LNCAP (cell line): ENCODE measurements around the gene CNTROB.

Source experiments
- CTCF ChIP-seq: fragments of 450-650 bp; IDR thresholded peaks from 2 replicates; pipeline ENCODE4 v1.5.1; 2017; ENCODE audit warnings: mild to moderate bottlenecking

The CNTROB gene

GRCh38 chr17:7955414-7956227 is 23.6 kb downstream of the CNTROB start:
- no peak for TF ChIP-seq CTCF

DNA sequence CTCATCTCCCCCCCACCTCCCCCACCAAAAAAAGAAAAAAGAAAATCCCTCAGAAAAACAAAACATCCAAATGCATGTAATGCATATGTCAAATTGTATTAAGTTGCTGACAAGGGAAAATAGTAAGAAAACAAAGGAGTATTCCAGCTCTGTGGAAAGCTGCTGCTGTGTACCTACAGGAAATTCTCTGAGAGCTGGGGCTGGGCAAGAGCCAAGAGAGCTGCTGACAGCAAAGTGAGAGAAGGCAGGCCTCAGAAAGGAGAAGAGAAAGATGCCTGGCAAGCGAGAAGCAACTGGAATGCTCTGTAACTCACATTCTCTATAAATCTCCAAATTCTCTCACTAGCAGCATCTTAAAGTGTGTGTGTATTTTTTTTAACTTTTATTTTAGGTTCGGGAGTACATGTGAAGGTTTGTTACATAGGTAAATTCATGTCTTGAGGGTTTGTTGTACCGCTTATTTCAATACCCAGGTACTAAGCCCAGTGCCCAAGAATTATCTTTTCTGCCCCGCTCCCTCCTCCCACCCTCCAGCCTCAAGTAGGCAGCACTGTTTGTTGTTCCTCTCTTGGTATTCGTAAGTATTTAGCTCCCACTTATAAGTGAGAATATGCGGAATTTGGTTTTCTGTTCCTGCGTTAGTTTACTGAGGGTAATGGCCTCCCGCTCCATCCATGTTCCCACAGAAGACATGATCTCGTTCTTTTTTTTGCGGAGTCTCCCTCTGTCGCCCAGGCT is 24.4 kb downstream of the CNTROB start:
- no peak for TF ChIP-seq CTCF

GRCh38 chr17:7959503-7960253 is 27.7 kb downstream of the CNTROB start:
- TF ChIP-seq CTCF, result no peak

- TF ChIP-seq CTCF, result no peak
These were observed 29.4 kb downstream of the CNTROB start for GRCh38 chr17:7961421-7961820.

GRCh38 chr17:7967751-7968150 is 35.7 kb downstream of the CNTROB start:
- TF ChIP-seq CTCF, result no peak

- TF ChIP-seq CTCF, result no peak
These were observed 37.4 kb downstream of the CNTROB start for GRCh38 chr17:7969433-7969832.

GRCh38 chr17:7971651-7972050 is 39.6 kb downstream of the CNTROB start:
- no peak for TF ChIP-seq CTCF
